Parathyroid adenoma (tissue), 2 donors: ENCODE data around the gene CACHD1.

Source experiments
- H2AFZ ChIP-seq: fragments of 300-600 bp; sonication (generic); one replicate; pipeline ENCODE4 v1.7.0; 2017; ENCODE audit warnings: antibody characterized with exemption, mild to moderate bottlenecking
- H3K27ac ChIP-seq: fragments of 300-600 bp; sonication (generic); one replicate; pipeline ENCODE4 v1.7.0; 2017
- H3K27me3 ChIP-seq: fragments of 300-600 bp; sonication (generic); one replicate; pipeline ENCODE4 v1.7.0; 2017; ENCODE audit warnings: low read length; ENCODE audit not compliant: control insufficient read depth, insufficient read depth
- H3K36me3 ChIP-seq: fragments of 300-600 bp; sonication (generic); one replicate; pipeline ENCODE4 v1.7.0; 2017; ENCODE audit warnings: low read length; ENCODE audit not compliant: control insufficient read depth, insufficient read depth
- H3K4me1 ChIP-seq: fragments of 300-600 bp; sonication (generic); one replicate; pipeline ENCODE4 v1.7.0; 2017; ENCODE audit warnings: control low read depth
- H3K4me2 ChIP-seq: fragments of 300-600 bp; sonication (generic); one replicate; pipeline ENCODE4 v1.7.0; 2017; ENCODE audit warnings: low read length
- H3K4me3 ChIP-seq: fragments of 300-600 bp; sonication (generic); one replicate; pipeline ENCODE4 v1.7.0; 2017; ENCODE audit warnings: low read depth, low read length
- H3K79me2 ChIP-seq: fragments of 300-600 bp; sonication (generic); one replicate; pipeline ENCODE4 v1.7.0; 2017; ENCODE audit warnings: control low read depth
- H3K9ac ChIP-seq: fragments of 300-600 bp; sonication (generic); one replicate; pipeline ENCODE4 v1.7.0; 2017; ENCODE audit warnings: mild to moderate bottlenecking
- H3K9me3 ChIP-seq: fragments of 300-600 bp; sonication (generic); one replicate; pipeline ENCODE4 v1.7.0; 2017; ENCODE audit warnings: low read length; ENCODE audit not compliant: control insufficient read depth
- TF ChIP-seq, protein P1 (sequence below): fragments of 300-600 bp; sonication (generic); IDR thresholded peaks from one replicate; pipeline ENCODE4 v1.7.0; 2017; ENCODE audit warnings: antibody characterized with exemption, mild to moderate bottlenecking
- donor health status: primary hyperparathyroidism.

The CACHD1 gene

DNA sequence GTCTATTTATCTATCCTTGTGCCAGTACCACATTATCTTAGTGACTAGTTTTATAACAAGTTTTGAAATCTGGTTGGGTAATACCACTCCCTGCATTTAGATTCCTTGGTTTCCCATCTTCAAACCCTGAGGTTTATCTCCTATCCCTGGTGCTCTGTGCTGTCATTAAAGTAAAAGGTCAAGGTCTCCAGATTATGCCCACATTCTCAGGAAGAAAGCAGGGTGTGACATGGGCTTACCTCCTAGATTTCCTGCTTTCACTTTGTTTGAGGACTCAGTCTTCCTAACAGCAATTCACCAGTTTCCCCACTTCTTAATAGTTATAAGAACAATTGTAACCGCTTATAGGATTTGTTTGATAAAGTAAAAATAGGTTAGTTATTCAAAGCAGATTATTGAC lies 86.0 kb downstream of the CACHD1 start:
- Histone ChIP-seq H3K79me2 (no peaks in the 10 kb centered on the region), H3K27me3 (no peaks in the 10 kb centered on the region), H3K9ac (no peak overlapping the region), H3K27ac (no peak overlapping the region), H3K4me3 (no peak overlapping the region), H3K9me3 (no peaks in the 10 kb centered on the region), H3K4me1 (peaks cover 4% of the 10 kb centered on the region), H3K36me3 (no peaks in the 10 kb centered on the region), H2AFZ (no peak overlapping the region), H3K4me2 (no peak overlapping the region)
- TF ChIP-seq, protein P1, sequence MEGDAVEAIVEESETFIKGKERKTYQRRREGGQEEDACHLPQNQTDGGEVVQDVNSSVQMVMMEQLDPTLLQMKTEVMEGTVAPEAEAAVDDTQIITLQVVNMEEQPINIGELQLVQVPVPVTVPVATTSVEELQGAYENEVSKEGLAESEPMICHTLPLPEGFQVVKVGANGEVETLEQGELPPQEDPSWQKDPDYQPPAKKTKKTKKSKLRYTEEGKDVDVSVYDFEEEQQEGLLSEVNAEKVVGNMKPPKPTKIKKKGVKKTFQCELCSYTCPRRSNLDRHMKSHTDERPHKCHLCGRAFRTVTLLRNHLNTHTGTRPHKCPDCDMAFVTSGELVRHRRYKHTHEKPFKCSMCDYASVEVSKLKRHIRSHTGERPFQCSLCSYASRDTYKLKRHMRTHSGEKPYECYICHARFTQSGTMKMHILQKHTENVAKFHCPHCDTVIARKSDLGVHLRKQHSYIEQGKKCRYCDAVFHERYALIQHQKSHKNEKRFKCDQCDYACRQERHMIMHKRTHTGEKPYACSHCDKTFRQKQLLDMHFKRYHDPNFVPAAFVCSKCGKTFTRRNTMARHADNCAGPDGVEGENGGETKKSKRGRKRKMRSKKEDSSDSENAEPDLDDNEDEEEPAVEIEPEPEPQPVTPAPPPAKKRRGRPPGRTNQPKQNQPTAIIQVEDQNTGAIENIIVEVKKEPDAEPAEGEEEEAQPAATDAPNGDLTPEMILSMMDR, result no peak

DNA sequence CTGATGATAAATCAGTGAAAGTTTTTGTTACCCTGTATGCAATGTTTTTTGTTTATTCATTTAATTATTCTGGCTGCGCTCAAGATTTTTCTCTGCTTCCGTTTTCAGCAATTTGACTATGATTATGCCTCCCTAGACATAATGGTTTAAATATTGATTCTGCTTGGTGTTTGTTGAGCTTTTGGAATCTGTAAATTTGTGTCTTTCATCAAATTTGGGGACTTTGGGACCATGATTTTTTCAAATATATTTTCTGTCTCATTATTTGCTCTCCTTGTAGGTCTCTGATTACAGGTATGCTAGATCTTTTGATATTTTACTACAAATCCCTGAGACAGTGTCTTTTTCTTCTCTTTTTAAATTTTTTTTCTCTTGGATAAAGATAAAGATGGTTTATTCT lies 92.1 kb downstream of the CACHD1 start:
- H3K4me1 ChIP-seq, result peaks cover under 1% of the 10 kb centered on the region
- no peak overlapping the region for H3K27ac ChIP-seq
- no peak overlapping the region for H3K4me3 ChIP-seq
- no peaks in the 10 kb centered on the region for H3K9me3 ChIP-seq
- no peaks in the 10 kb centered on the region for H3K27me3 ChIP-seq
- no peak overlapping the region for H2AFZ ChIP-seq
- H3K79me2 ChIP-seq, result no peaks in the 10 kb centered on the region
- TF ChIP-seq, protein P1, result no peak
- no peaks in the 10 kb centered on the region for H3K36me3 ChIP-seq
- H3K9ac ChIP-seq, result no peak overlapping the region
- no peak overlapping the region for H3K4me2 ChIP-seq

GRCh38 chr1:64563958-64564565 lies 94.1 kb downstream of the CACHD1 start:
- no peak overlapping the region for H3K4me2 ChIP-seq
- no peaks in the 10 kb centered on the region for H3K36me3 ChIP-seq
- H3K4me1 ChIP-seq, result peaks cover 2% of the 10 kb centered on the region
- H3K4me3 ChIP-seq, result no peak overlapping the region
- TF ChIP-seq, protein P1, result no peak
- H3K27me3 ChIP-seq, result no peaks in the 10 kb centered on the region
- no peaks in the 10 kb centered on the region for H3K79me2 ChIP-seq
- H2AFZ ChIP-seq, result no peak overlapping the region
- no peak overlapping the region for H3K27ac ChIP-seq
- no peak overlapping the region for H3K9ac ChIP-seq
- no peaks in the 10 kb centered on the region for H3K9me3 ChIP-seq

DNA sequence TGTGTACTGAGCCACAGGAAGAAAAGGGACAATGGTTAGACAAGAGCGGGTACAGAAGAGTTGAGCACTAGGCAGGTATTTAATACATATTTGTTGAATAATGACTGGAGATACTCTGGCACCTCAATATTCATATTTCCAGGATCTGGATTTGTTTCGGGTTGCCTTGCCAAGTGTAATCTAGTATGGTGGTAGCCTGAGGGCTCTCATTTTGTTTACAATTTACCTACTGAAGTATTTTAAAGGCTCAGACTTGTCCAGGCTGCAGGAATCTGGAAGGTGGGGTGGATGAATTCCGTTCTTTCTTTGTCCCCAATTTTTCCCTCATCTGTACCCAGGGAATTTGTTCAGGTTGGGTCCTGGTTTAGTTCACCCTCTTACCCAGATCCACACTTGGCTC lies 95.0 kb downstream of the CACHD1 start:
- no peak overlapping the region for H3K4me3 ChIP-seq
- no peaks in the 10 kb centered on the region for H3K36me3 ChIP-seq
- no peak overlapping the region for H3K27ac ChIP-seq
- peaks cover 2% of the 10 kb centered on the region for H3K4me1 ChIP-seq
- H3K9me3 ChIP-seq, result no peaks in the 10 kb centered on the region
- TF ChIP-seq, protein P1, result no peak
- no peaks in the 10 kb centered on the region for H3K27me3 ChIP-seq
- no peak overlapping the region for H3K9ac ChIP-seq
- no peak overlapping the region for H3K4me2 ChIP-seq
- H3K79me2 ChIP-seq, result no peaks in the 10 kb centered on the region
- H2AFZ ChIP-seq, result no peak overlapping the region
